Activated CD4-positive, alpha-beta T cell treated with anti-CD3 and anti-CD28 coated beads for 1 hour (primary cell): ENCODE measurements around the gene PWP1.

Experiments
- DNase-seq: peaks from one replicate; pipeline ENCODE4 v3.0.0-alpha.2; 2020

The PWP1 gene

GRCh38 chr12:107685360-107686248 is at the start of gene PWP1:
TSS of gene PWP1 (plus strand) at chr12:107685799. CDS start at chr12:107685900, 101 bp downstream.
- DNase-seq = peak; percentile 94

DNA sequence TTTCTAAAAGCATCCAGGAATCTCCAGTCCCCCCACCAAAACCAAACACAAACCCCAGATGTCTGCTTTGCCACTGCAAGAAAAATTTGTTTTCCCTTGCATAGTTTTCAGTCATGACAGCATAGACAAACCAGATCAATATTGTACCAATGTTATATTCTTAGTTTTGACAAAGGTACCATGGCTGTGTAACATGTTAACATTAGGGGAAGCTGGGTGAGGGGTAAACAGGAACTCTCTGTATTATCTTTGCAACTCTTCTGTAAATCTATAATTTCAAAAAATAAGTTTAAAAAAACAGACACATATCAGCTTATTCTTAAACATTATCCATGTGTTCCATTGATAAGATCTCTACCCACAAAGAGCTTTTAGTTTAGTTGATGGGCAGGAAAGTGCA is 44.4 kb upstream of the PWP1 start:
- no peak for DNase-seq

DNA sequence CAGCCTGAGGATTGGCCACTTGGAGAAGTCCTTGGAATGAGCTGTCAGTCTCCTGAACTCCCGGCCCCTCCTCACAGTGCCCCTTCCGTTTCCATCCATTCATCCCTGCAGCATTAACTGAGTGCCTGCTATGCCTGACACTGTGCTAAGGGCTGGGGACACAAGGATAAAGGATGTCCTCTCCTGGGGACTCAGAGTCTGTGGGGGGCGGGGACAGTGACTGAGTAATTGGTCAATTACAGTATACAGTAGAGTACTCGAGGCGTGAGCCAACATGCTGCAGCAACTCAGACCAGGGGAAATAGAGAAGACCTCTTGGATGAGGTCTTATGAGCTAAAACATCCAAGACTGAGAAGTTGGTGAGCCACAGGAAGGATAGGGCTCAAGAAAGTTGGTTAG is 43.4 kb upstream of the PWP1 start:
- DNase-seq = no peak

GRCh38 chr12:107645630-107646333 is 39.8 kb upstream of the PWP1 start:
- DNase-seq = no peak

GRCh38 chr12:107646436-107646835 is 39.2 kb upstream of the PWP1 start:
- no peak for DNase-seq

DNA sequence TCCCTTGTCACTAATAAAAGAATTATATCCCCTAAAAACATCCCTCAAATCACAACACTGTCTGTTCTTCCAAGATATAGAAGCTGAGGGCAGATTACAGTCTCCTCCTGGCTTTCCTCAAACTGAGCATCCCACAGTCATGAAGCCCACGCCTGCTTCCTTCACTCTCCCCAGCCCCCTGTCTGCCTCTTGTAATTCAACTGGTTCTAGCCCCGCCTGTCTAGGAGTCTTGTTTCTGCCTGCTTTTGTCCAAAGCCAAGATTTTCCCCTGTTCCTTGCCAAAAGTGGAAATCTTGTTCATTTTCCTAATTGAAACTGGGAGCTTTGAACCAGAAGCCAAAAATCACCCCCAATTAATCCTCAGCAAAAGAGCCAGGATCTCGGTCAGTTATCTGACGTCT is 35.9 kb upstream of the PWP1 start:
- no peak for DNase-seq

- DNase-seq = no peak
Measured at GRCh38 chr12:107650977-107651376, 34.6 kb upstream of the PWP1 start.

DNA sequence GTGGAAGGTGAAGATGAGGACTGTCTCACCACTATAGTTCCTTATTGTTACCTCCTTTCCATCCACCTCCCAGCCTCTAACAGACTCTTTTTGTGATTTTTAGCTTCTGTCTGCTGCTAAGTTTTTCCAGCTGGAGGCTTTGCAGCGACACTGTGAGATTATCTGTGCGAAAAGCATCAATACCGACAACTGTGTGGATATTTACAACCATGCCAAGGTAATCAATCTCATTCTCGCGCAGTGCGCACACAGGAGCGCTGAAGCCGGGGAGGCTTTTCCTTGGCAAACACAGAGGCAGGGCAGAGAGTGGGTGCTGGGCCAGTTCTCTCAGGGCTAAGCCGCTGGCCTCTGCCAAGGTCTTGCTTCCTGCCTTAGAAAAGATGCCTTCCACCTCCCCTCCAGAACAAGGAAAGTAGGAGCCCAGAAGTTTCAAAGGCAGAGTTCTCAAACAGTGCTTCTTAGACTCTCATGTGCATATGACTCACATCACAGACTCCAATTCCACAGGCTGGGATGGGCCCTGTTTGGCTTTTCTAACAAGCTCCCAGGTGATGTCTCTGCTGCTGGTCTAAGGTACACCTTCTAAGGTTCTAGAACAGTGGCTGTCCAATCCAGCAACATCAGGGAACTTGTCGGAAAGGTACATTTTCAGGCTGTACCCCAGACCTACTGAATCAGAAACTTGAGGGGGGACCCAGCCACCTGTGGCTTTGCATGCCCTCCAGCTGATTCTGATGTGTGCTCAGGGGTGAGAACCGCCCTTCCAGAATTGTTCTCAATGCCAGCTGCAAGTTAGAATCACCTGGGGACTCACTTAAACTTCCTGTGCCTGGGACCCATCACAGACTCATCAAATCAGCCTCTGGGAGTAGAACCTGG is 33.8 kb upstream of the PWP1 start:
- DNase-seq = no peak

DNA sequence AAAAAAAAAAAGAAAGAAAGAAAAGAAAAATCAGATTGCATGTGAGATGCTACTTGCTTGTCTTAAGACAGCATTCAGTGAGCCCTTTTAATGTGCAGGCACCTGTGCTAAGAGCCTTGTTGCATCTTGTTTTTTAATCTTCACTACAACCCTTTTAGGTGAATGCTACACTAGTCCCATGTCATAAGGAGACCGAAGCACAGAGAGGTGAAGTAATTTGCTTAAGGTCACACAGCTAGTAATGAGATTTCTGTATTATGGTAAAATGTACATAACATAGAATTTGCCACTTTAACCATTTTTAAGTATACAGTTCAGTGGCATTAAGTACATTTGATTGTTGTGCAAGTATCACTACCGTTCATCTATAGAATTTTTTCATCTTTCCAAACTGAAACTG is 32.1 kb upstream of the PWP1 start:
- no peak for DNase-seq

- no peak for DNase-seq
Measured at GRCh38 chr12:107654873-107655272, 30.7 kb upstream of the PWP1 start.

DNA sequence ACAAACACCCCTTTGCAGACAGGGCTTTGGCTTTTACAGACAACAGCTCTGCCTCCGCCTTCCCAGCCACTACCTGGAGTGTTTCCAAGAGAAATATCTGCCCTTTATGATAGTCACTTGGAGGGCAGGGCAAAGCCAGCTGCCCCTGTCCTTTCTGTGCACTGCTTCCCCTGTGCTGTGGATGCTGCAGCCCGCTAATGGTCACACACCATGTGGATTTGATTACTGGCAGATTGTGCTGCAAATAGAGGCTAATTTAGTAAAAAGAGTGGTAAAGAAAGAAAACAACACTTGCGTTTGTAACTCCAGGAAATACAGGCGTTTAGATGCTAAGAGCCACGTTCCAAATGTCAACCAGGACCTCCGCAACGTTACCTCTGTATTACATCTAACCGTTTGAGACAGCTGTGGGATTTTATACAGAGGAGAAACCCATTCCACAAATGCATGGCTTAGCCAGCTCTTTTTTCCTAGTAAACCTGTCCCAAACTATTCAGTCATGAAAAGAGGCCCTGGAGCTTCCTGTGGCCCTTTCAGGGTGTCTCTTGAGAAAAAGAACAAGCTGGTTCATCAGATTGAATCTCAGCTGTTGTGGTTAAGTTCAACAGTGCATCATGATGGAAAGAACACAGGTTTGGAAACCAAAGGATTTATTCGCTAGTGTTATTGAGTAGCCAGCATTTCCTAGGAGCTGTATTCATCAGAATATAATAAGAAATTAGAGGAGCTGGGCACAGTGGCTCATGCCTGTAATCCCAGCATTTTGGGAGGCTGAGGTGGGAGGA is 30.1 kb upstream of the PWP1 start:
- no peak for DNase-seq

DNA sequence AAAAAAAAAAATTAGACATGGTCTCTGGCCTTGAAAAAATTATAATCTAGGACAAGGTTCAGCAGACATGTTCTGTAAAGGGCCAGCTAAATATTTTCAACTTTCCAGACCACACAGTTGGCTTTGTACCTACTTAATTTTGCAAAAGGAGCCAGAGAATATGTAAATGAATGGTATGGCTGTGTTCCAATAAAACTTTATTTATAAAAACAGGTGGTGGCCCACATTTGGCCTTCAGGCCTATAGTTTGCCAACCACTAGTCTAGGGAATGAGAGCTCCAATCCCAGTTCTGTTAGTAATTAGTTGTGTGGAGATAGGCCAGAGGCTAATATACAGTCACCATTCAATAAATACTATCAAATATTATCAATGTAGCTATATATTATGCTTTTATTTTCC is 29.3 kb upstream of the PWP1 start:
- DNase-seq = no peak

DNA sequence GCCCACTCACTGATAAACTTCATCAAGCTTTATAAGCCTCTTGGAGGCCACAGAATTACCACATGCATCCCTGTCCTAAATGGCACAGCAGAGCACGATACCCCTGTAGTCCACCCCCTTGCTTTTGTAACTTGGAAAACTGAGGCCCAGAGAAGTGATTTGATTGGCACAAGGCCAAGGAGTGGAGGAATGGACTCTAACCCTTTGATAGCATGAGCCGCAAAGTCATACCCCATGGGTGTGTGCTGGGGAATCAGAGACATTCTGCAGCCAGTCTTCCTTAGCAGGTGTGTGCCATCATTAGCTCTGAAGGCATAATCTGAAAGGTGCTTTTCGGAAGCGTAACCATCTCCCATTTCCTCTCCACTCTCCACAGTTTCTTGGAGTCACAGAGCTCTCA is 28.5 kb upstream of the PWP1 start:
- DNase-seq = no peak

GRCh38 chr12:107657621-107658020 is 28.0 kb upstream of the PWP1 start:
- no peak for DNase-seq

GRCh38 chr12:107660235-107660634 is 25.4 kb upstream of the PWP1 start:
- no peak for DNase-seq

DNA sequence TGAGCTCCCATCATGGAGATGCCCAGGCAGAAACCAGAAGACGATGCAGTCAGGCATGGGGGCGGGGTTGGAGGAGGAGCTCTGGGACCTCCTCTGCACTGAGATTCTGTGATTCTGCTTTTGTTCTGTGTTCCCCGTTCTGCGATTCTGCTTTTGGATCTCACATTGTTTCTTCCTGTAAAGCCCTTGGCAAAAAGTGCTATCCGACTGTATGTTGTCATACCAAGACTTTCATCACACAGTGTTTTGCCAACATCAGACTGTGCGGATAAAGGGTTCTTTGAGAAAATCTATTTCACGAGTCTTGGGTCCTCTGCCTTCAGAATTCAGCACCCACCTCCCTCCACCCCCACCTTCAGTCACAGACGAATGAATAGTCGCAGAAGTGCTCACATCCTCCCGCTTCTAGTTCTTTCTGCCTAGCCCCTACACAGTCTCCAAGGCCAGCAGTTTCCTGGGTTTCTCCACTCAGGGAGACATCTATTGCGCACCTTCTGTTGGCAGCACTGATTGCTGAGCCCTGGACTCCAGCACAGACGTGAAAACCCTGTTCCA is 24.7 kb upstream of the PWP1 start:
- no peak for DNase-seq

- DNase-seq = no peak
Measured at GRCh38 chr12:107661830-107662229, 23.8 kb upstream of the PWP1 start.

- DNase-seq = no peak
Measured at GRCh38 chr12:107662484-107662883, 23.1 kb upstream of the PWP1 start.

DNA sequence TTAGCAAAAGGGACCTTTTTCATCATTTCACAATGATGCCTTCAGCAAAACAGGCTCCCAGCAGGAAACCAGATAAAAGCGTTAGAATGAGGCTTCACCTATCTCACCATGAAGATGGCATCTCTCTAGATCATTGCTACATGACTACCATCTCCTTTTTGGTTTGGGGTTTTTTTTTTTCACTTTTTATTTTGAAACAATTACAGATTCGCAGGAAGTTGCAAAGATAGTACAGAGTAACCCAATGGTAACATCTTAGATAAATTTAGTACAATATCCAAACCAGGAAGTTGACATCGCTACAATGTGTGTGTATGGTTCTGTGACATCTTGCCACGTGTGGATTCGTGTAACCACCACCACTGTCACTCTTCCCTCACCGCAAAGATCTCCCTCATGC is 22.3 kb upstream of the PWP1 start:
- DNase-seq = no peak

DNA sequence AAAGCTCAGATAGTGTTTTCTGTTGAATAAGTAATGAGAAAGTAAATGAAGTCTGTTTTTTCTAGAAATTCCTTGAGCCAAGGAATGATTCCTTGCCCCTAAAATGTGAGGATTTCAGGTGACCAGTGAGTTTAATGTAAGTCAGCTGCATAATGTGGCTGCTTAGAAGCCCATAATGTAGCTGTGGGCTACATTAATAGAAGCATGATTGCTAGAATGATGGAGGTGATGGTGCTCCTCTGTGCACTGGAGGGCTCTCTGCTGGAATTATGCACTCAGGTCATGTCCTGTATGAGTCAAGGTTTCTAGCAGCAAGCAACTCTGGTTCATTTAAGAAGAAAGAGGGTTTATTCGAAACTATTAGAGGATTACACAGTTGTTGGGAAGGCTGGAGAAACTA is 19.6 kb upstream of the PWP1 start:
- no peak for DNase-seq

DNA sequence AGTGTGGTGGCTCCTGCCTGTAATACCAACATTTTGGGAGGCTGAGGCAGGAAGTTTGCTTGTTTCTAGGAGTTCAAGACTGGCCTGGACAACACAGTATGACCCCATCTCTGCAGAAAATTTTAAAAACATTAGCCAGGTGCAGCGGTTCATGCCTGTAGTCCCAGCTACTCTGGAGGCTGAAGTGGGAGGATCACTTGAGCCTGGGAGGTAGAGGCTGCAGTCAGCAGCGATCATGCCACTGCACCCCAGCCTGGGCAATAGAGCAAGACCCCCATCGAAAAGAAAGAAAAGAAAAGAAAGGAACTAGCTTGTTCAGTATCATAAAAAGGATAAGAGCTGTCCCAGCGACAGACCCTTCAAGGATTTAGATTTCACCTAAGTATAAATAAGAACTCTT is 18.1 kb upstream of the PWP1 start:
- no peak for DNase-seq
